Fibroblast of gingiva (primary cell): ENCODE measurements around the gene CEP164.
"Not testable (repeated sequence)": the region's sequence is repeated elsewhere in the genome, so short reads cannot be mapped to it uniquely, and the experiment has no call there.

Experiments
- DNase-seq: peaks from one replicate; pipeline ENCODE4 v3.0.0-alpha.2; 2011; ENCODE audit warnings: low read depth

The CEP164 gene

GRCh38 chr11:117305145-117305544 is 22.5 kb upstream of the CEP164 start:
- no peak for DNase-seq

- DNase-seq: no peak
Observed at GRCh38 chr11:117309310-117309709, 18.3 kb upstream of the CEP164 start.

- no peak for DNase-seq
Observed at GRCh38 chr11:117313091-117313490, 14.6 kb upstream of the CEP164 start.

GRCh38 chr11:117313828-117314768 is 13.6 kb upstream of the CEP164 start:
- DNase-seq: no peak

GRCh38 chr11:117314840-117315239 is 12.8 kb upstream of the CEP164 start:
- DNase-seq: no peak

GRCh38 chr11:117315285-117316196 is 12.1 kb upstream of the CEP164 start:
- no peak for DNase-seq

GRCh38 chr11:117316197-117316961 is 11.3 kb upstream of the CEP164 start, which contains the start of gene BACE1:
TSS of gene BACE1 (minus strand) at chr11:117316256. CDS start at chr11:117315795, 461 bp downstream.
- peak; percentile 80 for DNase-seq

- DNase-seq: no peak
Observed at GRCh38 chr11:117318738-117319137, 8.9 kb upstream of the CEP164 start.

- peak; percentile 86 for DNase-seq
Observed at GRCh38 chr11:117319214-117319840, 8.3 kb upstream of the CEP164 start.

GRCh38 chr11:117327255-117327566 is 443 bp upstream of the CEP164 start:
- DNase-seq: not testable (repeated sequence)

GRCh38 chr11:117328375-117329010 is 839 bp downstream of the CEP164 start:
- DNase-seq: peak; percentile 50

GRCh38 chr11:117332843-117333242 is 5.2 kb downstream of the CEP164 start:
- DNase-seq: no peak

- DNase-seq: no peak
Observed at GRCh38 chr11:117333917-117334316, 6.3 kb downstream of the CEP164 start.

GRCh38 chr11:117334896-117335295 is 7.2 kb downstream of the CEP164 start:
- DNase-seq: no peak

- no peak for DNase-seq
Observed at GRCh38 chr11:117335399-117335798, 7.7 kb downstream of the CEP164 start.

- no peak for DNase-seq
Observed at GRCh38 chr11:117337076-117337475, 9.4 kb downstream of the CEP164 start.

- no peak for DNase-seq
Observed at GRCh38 chr11:117345039-117345438, 17.4 kb downstream of the CEP164 start.

- no peak for DNase-seq
Observed at GRCh38 chr11:117354550-117354949, 26.9 kb downstream of the CEP164 start.

GRCh38 chr11:117356126-117356890 is 28.7 kb downstream of the CEP164 start:
- no peak for DNase-seq

GRCh38 chr11:117361432-117361831 is 33.8 kb downstream of the CEP164 start:
- DNase-seq: no peak
